ENCODE results near the gene CCDC170.
"Not testable (repeated sequence)": the region's sequence is repeated elsewhere in the genome, so short reads cannot be mapped to it uniquely, and the experiment has no call there.

CCDC170 gene

DNA sequence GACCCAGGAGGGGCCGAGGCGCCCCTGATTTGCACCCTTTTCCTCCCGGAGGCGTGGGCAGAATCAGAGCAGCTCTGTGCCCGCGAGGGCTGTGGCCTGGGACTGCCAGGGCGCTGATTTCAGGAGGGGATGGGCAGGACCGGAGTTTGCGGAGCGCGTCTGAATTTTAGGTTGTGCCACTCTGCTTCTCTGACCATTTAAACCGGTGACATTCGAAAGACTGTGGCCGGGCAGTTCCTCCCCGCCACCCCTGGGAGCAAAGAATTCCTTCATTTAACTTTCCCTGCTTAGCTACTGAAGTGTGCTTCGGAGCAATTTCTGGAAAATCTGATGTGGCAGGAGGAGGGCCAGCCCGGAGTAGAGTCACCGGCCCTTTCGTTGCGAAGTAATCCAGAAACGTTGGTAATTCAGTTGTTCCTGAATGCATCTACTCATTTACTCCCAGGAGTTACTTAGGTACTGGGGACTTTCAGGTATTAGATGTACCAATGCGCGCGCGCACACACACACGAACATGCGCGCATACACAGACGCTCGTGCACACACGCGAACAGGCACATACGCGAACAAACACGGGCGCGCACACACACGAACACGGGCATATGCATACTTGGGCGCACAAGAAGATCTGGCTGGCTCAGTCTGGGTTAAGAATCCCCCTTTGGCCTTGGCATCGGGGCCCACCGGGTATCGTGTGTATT lies 568 bp downstream of the CCDC170 start:
- no peak for DNase-seq (ENCODE audit: low read depth)

DNA sequence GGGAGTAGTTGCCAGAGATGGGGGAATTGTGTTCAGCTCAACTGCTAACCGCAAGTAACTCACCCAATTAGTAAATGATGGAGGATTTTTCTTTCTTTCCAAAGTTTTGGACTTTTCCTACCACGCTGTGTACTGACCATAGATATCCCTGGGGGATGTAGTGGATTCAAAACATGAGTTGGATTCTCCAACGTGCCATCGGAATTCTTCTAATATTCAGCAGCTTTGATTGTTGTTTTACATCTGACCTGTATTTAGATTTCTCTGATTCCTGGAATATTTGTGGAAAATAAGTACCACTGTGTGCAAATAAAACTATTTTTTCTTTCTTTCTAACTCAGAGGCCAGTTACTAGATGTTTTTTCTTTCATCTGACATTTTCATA lies 1.1 kb downstream of the CCDC170 start:
- no peak for DNase-seq (ENCODE audit: low read depth)

DNA sequence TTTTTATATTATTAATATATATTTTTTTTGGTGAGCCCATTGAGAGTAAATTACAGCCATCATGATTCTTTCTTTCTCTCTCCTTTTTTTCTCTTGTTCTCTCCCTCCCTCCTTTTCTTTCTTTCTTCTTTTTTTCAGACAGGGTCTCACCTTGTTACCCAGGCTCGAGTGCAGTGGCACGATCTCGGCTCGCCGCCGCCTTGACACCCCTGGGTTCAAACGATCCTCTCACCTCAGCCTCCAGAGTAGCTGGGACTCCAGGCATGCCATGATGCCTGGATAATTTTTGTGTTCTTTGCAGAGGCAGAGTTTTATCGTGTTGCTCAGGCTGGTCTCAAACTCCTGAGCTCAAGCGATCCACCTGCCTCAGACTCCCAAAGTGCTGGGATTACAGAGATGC lies 1.6 kb downstream of the CCDC170 start:
- no peak for DNase-seq (ENCODE audit: low read depth)

DNA sequence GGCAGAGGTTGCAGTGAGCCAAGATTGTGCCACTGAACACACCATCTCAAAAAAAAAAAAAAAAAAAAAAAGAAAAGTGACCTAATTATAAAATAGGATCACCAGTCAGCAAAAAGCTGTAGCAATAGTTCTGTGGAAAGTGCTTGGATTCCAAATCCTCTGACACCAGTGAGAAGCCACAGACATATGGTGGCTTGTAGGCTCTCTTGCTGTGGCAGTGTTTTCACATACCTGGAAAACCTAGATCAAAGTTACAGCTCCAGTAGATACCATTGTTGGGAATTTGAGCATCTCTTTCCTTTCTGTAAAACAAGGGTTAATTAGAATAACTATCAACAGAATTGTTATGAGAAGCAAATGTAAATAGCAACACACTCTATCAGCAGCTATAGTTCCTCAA lies 4.1 kb downstream of the CCDC170 start:
- no peak for DNase-seq (ENCODE audit: low read depth)

DNA sequence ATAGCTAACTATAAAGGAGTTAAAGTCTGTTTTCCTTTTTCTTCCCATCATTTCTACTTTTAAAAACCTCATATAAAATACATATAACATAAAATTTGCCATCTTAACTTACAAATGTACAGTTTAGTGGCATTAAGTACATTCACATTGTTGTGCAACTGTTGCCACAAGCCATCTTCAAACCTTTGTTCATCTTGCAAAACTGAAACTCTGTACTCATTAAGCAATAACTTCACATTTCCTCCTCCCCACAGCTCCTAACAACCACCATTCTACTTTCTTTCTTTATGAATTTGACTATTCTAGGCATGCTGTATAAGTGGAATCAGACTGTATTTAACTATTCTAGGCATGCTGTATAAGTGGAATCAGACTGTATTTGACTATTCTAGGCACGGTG lies 4.5 kb downstream of the CCDC170 start:
- no peak for DNase-seq (ENCODE audit: low read depth)

DNA sequence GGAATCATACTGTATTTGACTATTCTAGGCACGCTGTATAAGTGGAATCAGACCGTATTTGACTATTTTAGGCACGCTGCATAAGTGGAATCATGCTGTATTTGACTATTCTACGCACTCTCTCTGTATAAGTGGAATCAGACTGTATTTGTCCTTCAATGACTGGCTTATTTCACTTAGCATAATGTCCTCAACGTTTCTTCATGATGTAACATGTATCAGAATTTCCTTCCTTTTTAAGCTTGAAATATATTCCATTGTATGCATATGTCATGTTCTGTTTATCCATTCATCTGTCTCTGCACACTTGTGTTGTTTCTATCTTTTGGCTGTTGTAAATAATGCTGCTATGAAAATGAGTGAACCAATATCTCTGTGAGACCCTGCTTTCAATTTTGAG lies 5.7 kb downstream of the CCDC170 start:
- no peak for DNase-seq (ENCODE audit: low read depth)

DNA sequence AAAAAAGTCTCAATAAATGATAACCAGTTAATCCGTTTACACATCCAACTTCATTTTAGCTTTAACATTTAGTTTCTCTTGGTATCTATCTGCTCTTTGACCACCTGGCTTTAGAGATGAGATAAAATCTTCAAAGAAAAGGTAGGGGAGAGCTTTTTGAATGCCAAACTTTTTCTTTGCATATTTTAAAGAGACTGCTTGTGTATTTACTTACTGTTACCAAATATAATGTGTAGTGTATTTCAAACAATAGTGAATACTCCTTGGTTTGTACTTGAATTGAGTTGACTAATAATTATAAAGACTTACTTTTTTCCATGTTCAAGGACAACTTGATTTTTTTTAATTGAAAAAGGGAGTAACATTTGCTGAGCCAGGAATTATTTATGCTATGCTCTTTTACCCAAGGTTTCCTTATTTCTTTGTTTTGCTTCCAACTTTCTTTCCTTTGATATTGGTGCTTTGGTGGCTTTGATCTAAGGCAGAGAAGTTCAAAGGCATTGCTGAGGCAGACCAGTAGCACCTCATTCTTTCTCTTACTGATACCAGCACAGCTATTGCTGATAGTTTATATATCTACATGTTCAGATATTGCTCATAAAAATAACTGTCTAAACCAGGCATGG lies 7.8 kb downstream of the CCDC170 start:
- DNase-seq (ENCODE audit: low read depth) = no peak

DNA sequence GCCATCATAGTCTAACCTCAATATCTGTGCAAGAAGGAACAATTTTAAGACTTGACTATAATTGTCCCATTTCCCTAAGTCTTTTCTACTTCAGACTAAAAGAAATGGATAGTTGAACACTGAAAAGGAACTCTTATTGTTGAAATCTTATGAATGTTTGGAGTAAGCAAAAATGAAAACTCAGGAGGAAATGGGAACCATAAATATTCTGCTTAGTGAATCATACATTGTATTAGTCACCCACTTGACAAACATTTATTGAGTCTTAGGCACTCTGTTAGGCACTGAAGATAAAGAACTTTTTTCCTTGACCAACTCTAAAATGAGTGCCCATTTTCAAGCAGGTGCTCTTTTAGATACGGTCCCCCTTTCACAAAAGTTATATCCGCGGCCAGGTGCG lies 8.7 kb downstream of the CCDC170 start:
- DNase-seq (ENCODE audit: low read depth) = no peak

DNA sequence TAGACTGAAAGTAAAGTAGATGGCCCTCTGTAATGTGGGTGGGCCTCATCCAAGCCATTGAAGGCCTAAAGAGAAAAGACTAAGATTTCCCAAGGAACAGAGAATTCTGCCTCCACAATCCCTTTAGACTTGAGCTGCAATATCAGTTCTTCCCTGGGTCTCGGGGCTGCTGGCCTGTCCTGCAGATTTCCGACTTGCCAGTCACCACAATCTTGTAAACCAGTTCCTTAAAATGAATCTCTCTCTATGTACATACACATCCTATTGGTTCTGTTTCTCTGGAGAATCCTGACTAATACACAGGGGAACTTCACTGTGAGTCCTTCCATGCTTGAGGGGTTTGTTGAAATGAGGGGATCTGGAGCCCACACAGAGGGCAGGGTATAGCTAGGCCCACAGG lies 12.9 kb downstream of the CCDC170 start:
- DNase-seq (ENCODE audit: low read depth) = no peak

DNA sequence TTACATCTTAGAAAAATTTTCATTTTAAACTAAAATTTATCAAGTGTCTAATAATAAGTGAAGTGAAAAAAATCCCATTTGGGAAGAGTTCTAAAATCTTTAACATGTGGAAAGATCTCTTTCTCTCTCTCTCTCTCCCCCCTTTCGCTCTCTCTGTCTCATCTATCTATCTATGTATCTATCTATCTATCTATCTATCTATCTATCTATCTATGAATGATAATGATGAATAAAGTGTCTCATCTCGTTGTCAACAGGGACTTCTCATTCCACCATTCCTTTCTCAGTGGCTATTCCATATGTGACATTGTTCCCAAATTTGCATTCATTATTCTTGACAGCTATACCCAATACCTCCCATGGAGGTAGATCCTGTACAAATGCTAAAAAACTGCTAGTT lies 15.2 kb downstream of the CCDC170 start:
- no peak for DNase-seq (ENCODE audit: low read depth)

DNA sequence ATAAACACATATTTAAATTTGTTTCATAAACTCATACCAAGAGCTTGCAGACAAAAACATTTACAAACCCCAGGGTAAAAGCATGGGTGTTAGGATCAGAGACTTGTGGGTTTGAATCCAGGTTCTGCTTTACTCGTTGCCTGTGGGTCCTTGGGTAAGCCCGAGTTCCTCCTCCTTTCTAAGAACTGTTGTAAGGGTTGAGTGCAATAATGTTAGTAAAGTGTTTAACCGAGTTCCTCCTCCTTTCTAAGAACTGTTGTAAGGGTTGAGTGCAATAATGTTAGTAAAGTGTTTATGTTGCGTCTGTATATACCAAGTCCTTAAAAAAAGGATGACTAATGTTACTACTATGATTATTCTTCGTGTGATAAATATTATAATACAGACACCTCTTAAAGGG lies 18.7 kb downstream of the CCDC170 start:
- DNase-seq (ENCODE audit: low read depth) = no peak

DNA sequence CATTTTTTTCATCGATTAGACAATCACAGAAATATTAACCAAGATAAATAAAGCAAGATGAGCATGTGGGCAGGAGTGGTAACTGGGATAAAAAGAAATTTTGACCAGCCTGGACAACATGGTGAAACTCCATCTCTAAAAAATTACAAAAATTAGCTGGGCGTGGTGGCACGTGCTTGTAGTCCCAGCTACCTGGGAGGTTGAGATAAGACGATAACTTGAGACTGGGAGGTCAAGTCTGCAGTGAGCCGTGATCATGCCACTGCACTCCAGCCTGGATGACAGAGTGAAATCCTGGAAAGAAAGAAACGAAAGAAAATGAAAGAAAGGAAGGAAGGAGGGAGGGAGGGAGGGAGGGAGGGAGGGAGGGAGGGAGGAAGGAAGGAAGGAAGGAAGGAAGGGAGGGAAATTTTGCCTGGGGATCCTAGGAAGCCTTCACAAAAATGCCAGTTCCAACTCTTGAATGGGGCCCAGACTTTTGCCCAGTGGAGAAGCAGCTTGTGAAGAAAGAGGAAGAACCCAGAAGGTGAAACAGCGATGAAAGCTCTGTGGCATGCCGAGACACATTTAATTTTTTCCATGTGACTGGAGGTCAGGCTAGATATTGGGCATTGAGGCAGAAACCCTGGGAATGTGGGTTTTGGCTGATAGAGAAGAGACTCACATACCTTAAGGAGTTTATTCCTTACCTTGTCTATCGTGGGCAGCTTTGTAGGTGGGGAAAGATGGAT lies 20.3 kb downstream of the CCDC170 start:
- no peak for DNase-seq (ENCODE audit: low read depth)

DNA sequence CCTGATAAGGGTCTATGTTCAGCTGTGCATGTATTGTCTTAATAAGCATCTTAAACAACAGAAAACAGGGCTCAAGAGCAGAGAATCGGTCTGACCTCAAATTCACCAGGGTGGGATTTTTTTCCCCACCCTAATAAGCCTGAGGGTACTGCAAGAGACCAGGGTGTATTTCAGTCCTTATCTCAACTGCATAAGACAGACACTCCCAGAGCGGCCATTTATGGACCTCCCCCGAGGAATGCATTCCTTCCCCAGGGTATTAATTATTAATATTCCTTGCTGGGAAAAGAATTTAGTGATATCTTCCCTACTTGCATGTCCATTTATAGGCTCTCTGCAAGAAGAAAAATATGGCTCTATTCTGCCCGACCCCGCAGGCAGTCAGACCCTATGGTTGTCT lies 25.2 kb downstream of the CCDC170 start:
- DNase-seq (ENCODE audit: low read depth) = not testable (repeated sequence)

DNA sequence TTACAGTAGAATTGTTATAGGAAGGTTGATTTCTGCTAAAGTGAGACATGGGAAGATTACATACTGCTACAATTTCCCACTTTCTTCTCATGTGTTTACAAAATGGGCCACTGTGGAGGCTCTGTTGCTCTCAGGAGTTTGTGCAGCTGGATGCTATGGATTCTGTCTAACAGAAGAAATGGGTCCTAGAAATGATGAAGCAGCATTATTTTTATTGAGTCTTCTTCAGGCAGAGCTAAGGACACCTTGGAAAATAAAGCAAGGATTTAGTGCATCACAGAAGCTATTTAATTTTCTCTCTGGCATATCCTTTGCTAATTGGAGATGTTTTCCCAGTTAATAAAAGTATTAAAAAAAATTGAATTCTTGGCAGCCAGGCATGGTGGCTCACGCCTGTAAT lies 29.2 kb downstream of the CCDC170 start:
- DNase-seq (ENCODE audit: low read depth) = no peak

DNA sequence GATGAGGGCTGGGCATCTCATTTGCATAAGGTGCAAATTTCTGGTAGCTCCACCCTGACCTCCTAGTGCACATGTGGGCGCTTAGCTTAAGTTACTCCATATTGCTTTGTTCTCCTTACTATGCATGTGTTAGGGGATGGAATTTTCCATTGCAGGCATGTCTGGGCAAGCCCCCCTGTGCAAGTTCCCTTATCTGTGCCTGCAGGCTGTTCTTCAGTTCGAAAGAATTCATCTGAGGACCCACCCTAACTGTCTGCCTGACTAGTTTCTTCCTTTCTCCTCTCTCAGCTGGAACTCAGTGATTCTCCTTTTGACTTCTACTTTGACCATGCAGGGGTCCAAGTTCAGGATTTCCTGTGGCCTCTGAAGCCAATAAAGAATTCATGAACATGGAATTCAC lies 30.2 kb downstream of the CCDC170 start:
- DNase-seq (ENCODE audit: low read depth) = no peak

DNA sequence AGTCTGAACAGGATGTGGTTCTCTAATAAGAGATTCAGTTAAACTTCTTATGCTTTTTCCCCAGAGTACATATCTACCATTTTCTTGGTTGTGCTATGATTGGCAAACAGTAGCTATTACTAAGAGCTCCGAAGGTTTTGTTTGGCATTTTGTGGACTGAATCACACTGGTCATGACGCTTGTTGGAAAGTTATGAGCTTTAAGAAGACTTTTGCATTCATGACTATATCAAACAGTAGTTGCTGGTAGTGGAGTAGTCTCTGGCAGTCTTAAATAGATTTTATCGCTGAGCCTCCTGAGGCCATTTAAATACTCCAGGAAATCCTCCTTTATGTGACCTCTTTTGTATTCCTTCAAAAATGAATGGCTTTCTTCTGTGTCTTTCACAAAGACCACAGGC lies 40.8 kb downstream of the CCDC170 start:
- DNase-seq (ENCODE audit: low read depth) = no peak

DNA sequence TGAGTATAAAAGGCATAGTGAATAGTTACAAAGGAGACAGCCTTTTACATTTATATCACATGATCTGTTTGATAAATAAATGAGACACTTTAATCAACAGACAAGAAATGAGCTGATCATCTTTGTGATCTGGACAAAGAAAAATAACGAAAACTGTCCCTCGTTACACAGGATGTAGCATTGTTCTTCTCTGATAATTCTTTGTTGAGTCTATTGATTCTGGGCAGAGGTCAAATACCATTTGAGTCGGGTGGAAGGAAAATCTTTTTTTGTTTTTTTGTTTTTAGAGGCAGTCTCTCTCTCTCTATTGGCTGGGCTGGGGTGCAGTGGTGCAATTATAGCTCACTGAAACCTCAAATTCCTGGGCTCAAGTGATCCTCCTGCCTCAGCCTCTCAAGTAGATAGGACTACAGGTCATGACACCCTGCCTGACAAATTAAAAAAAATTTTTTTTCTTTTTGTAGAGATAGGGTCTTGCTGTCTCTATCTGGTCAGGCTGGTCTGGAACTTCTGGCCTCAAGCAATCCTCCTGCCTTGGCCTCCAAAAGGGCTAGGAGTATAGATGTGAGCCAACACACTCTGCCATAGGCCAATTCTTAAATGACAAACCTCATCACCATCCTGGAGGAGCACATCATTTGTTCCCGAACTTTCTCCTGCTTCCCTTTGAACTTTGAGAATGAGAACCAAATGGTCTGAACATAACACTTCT lies 41.8 kb downstream of the CCDC170 start:
- no peak for DNase-seq (ENCODE audit: low read depth)

DNA sequence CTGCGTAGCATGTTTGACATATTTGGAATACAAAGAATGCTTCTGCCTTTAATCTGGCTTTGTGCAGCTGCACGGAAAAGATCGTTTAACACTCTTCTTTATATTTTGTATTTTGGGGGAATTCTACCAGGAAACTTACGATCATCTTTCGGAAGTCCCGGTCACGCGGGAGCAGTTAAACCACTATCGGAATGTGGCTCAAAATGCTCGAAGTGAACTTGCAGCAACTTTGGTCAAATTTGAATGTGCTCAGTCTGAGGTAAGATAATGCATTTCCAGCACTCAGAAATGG lies 42.3 kb downstream of the CCDC170 start:
- DNase-seq (ENCODE audit: low read depth) = no peak

DNA sequence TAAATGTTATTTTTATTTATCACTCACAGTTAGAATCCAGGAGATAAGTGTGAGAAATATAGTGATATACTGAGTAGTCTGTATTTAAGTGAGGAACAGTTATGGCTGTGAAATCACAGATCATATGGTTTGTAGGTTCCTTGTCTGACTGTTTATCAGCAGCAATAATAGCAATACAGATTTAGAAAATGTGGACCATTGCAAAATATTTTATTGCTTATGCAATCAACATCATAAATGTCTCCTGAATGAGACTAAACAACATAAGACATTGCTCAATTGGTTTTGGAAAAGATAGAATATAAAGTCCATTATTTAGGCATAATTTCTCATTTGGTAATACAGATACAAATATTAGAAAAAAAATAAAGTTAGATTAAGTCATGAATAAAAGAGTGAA lies 43.7 kb downstream of the CCDC170 start:
- no peak for DNase-seq (ENCODE audit: low read depth)

DNA sequence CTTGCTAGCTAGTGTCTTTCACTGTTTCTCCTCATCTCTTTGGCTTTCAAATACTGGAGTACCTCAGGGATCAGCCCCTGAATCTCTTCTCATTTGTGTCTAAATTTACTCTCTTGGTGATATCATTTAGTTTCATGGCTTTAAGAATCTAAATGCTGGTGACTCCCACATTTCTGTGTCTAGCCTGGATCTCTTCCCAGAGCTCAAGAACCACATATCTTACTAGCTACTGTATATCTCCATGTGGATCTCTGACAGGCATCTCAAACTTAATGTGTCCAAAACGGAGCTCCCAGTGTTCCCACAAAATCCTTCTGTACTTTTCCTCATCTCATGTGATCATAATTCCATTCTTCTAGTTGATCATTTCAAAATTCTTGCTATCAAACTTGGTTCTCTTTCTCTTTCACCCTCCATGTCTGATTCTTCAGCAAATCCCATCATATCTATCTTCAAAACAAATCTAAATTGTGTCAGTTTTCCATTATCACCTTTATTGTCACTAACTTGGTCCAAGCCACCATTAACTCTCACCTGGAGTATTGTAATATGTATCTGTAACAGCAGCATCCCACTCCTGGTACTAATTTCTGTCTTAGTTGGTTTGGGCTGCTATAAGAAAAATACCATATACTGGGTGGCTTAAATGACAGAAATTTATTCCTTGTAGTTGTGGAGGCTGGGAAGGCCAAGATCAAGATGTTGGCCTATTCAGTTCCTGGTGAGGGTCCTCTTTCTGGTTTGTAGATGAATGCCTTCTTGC lies 45.9 kb downstream of the CCDC170 start:
- DNase-seq (ENCODE audit: low read depth) = no peak

DNA sequence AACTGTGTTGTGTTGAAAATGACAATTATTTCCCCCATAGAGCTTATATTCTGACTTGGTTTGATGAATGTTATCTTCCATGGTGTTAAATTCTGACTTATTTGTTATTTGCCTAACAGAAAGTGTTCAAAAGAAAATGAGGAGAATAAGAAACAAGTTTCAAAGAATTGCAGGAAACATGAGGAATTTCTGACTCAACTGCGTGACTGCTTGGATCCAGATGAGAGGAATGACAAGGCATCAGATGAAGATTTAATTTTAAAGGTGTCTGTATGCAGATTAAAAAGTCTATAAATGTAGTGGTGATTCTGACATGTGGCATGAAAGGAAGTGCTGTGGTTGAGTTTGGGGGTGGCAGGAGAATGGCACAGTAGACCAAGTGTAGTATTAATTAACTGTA lies 50.6 kb downstream of the CCDC170 start:
- no peak for DNase-seq (ENCODE audit: low read depth)

DNA sequence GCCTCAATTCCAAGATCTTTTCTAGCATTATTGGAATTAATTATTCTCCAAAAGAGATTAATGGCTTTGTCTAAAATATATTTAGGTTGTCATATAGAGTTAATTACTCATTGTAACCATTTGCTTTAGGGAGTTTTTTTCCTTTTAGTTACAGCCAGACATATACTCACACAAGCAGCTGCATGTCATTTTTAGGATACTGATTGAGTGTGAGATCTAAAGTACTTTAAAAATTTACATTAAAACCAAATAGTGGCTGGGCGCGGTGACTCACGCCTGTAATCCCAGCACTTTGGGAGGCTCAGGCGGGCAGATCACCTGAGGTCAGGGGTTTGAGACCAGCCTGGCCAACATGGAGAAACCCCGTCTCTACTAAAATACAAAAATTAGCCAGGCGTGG lies 51.1 kb downstream of the CCDC170 start:
- DNase-seq (ENCODE audit: low read depth) = not testable (repeated sequence)
